ENCODE results near the gene CCL18.
"Not testable (repeated sequence)": the region's sequence is repeated elsewhere in the genome, so short reads cannot be mapped to it uniquely, and the experiment has no call there.

Gene CCL18, protein sequence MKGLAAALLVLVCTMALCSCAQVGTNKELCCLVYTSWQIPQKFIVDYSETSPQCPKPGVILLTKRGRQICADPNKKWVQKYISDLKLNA

DNA sequence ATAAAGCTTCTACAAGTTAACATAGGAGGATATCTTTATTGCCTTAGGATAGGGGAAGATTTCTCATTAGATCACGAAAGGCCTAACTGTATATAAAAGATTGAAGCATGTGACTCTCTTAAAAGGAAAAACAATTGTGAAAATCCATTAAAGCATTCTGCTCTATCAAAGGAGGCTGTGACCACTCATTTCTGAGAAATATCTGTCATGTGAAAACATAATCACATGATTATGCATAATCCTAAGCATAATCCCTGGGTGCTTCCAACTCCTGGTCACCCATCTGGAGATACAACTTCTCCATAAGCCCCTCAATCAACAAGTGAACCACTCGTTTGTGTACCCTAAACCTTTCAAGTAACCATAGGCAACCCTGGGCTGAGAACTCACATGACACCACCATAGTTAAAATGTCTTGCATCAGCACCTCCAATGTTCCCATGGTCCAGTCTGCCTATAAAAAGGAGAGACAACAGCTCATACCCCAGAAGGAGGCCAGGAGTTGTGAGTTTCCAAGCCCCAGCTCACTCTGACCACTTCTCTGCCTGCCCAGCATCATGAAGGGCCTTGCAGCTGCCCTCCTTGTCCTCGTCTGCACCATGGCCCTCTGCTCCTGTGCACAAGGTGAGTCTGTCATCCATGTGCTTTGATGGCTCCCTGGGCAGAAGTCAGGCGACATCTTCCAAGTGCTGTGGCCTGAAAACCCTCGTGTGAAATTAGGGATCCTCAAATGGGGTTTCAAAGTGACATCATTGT, at the start of gene CCL18:
TSS of gene CCL18 (plus strand) at position 487 of the 756 bp plus-strand sequence. CDS start at position 558, 71 bp downstream.
- no peak for DNase-seq

DNA sequence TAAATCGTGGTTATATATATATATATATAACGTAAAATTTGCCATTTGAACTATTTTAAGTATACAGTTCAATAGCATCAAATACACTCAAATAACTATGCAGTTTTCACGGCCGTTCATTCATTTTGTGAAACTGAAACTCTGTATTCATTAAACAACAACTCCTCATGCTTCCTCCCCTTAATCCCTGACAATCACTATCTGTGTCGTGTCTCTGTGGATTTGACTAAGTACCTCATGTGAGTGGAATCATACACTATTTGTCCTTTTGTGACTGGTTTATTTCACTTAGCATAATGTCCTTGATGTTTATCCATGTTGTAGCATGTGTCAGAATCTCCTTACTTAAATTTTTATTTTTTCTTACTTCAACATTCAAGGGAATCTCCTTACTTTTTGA, 49.1 kb upstream of the CCL18 start:
- no peak for DNase-seq

DNA sequence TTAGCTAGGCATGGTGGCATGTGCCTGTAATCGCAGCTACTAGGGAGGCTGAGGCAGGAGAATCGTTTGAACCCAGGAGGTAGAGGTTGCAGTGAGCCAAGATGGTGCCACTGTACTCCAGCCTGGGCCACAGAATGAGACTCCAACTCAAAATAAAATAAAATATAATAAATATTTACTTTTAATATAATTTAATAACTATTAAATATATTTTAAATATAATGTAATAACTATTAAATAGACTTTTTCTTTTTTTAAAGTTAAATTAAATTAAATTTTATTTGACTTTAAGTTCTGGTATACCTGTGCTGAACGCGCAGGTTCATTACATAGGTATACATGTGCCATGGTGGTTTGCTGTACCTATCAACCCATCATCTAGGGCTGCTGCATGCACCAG, 48.2 kb upstream of the CCL18 start:
- not testable (repeated sequence) for DNase-seq

DNA sequence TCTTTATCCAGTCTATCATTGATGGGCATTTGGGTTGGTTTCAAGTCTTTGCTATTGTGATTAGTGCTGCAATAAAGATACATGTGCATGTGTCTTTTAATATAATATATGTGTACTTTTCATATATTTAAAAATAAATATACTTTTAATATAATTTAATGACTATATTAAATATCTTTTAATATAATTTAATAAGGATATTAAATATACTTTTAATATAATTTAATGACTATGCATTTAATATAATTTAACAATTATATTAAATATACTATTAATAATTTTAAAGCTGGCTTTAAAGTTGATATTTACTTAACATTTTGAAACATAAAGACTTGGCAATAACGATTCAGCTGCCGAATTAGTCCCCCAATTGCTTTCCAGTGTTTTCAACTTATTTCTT, 47.5 kb upstream of the CCL18 start:
- DNase-seq: no peak

DNA sequence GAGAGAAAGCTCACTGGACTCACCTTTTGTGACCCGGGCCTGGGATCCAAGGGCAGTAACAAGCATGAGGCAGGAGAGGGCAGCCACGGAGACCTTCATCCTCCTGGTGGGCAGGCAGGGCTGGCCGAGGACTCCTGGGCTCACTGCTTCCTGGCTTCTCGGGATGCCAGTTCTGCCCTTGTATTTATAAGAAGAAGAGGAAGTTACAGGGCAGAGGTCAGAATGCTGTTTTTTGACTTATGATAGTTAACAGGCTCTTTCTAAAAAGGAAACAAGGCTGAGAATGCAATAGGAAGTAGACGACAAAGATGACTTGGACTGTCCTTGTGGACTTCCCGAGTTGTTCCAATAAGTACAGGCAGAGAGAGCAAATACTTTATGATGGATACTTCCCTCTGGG, 46.3 kb upstream of the CCL18 start, which contains the start of gene CCL23:
TSS of gene CCL23 (minus strand) at position 174 of the 400 bp plus-strand sequence. CDS start at position 99, 75 bp downstream.
- DNase-seq: no peak

DNA sequence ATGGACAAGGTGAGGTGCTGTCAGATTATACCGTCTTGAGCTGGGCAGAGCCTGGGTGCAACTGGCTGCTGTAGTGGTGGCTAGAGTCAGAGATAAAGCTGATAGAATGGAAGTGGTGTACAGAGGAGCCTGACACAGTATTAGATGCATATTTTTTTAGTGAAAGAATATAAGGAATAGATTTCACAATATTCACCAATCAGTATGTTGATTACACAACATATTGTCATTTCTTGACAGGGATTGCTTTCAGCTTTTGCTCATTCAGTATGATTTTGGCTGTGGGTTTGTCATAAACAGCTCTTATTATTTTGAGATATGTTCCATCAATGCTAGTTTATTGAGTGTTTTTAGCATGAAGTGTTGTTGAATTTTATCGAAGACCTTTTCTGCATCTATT, 44.6 kb upstream of the CCL18 start:
- no peak for DNase-seq

DNA sequence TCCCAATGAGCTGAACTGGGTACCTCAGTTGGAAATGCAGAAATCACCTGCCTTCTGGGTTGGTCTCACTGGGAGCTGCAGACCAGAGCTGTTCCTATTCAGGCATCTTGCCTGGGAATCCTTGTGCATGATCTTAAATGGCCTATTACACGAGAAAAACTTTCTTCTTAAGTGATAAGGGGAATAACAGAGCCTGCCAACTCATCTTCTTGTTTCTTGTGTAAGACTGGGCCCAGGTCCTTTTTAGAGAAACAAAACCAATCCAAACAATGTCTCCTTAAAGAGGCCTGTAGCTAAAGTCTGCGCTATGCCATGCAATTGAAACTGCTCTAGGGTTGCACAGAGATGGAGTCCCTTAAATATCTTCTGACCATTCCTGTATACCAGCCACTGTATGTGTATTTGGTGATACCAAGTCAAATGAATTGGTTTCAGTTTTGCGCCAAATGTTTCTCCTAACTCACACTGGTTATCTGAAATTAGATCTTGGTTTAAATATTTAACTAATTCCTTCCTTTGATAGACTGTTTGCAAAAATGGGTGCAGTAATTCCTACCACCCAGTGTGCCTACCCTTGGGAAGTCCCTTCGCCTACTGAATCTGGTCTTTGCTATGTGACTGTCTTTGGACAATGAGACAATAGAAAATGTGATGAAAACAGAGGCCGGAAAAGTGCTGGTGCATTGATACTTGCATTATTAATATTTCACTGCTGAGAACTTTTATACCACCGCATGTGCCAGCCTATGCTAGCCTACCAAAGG, 39.8 kb upstream of the CCL18 start:
- no peak for DNase-seq

DNA sequence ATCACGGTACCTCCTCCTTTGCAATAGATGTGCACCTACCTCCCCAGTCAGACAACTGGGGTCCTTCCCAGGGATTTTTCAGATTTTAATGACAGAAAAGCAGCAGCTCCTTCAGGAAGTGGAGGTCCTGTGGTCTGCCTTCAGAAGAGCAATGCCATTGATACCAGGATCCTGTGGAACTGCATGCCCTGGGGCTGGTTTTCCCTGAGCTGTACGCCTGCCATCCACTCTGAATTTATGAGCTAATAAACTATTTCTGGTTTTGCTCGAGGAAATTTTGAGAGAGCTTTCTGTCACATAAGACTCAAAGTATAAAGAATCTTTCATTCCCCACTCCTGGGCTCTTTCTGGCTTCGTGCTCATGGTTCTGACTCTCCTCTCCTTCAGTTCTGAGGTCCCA, 36.3 kb upstream of the CCL18 start:
- no peak for DNase-seq

DNA sequence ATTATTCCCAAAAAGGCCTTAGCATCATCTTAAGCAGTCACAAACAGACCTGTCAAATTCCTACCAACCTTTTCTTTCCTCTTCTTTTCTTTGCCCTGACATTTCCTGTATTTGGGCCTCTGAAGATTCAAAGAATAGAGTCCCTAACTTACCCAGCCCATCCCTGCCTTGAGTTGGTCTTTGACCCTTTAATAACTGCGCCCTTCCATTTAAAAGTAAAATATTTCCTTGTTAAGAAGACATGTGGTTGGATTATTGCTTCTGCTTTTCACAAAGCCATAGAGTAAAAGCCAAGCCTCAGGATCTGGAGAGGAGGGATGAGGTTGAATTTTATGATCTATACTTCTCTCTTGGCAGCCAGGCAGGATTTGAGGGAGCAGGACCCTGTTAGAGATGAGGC, 33.1 kb upstream of the CCL18 start:
- no peak for DNase-seq

DNA sequence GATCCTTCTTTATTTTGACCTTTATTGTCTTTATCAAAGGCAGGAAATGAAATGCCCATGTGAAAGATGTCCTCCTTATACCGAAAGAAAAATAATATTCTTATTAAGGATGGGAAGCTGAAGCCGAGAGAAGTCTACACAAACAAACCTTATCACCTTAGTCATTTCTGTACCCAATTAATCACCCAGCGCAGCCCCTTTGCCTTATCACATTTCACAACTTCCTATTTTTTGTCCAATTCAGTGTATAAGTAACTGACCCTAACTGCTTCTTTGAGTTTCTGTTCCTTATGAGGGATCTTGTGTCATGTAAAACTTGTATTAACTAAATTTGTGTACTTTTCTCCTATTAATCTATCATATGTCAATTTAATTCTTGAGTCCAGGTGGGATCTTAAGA, 29.9 kb upstream of the CCL18 start:
- no peak for DNase-seq

DNA sequence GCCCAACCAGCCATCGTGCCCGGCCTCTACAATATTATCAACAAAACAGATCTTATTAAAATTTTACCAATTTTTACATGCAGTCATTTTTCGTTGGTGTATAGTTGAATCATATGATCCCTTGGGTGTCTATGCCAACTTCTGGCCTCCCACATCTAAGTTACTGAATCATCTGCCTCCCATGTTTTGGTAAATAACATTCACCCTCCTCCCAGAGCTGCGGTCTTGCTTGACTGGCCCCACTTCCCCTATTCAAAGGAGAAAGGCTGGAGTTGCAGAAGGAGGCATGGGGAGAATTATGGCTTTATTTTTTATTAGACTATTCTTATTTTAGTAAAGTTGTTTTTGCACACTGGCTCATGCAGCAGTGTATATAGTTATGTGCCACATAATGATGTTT, 27.8 kb upstream of the CCL18 start:
- DNase-seq: no peak

DNA sequence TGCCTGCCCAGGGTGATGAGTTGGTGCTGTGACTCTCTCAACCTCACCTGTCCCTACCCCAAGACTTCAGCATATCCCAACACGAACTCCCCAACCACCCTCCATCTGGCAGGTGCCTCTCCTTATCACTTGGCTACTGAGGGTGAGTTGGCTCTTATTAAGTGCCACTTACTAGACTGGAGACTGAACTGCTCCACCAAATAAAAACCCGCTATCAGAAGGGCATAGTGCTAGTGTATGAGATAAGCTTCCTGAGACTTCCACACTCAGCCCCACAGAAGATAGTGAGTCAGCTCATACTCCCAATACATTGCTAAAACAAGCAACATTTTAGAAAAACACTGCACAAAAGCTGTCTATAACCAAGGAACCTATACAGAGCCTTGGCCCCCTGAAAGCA, 16.0 kb upstream of the CCL18 start:
- no peak for DNase-seq

DNA sequence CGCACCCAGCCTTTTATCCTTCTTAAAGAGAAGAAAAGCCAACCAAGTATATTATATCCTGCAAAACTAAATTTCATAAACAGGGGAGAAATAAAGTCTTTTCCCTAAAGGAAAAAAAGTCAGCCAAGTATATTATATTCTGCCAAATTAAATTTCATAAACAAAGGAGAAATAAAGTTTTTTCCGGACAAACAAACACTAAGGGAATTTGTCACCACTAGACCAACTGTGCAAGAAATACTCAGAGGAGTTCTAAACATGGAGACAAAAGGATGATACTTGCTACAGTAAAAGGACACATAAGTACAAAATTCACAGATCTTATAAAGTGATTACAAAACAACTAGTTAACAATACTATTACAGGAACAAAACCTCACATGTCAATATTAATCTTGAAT, 14.4 kb upstream of the CCL18 start:
- DNase-seq: no peak

DNA sequence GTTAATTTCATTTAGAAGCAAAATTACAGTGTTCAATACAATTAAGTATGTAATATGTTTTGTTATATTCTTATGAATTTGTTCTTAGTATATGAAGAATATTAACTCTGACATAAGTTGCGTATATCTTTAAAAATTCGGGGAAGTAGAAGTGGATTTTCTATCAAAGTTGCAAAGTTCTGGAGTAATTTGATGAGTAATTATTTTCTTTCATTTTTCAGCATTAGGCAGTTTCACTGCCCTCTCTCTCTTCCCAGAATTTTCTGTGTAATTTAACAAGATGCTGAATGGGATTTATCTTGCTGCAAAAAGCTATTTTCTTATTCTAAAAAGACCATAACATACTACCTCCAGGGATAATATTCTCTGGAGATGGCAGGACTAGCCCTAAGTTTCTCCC, 8.9 kb upstream of the CCL18 start:
- no peak for DNase-seq

DNA sequence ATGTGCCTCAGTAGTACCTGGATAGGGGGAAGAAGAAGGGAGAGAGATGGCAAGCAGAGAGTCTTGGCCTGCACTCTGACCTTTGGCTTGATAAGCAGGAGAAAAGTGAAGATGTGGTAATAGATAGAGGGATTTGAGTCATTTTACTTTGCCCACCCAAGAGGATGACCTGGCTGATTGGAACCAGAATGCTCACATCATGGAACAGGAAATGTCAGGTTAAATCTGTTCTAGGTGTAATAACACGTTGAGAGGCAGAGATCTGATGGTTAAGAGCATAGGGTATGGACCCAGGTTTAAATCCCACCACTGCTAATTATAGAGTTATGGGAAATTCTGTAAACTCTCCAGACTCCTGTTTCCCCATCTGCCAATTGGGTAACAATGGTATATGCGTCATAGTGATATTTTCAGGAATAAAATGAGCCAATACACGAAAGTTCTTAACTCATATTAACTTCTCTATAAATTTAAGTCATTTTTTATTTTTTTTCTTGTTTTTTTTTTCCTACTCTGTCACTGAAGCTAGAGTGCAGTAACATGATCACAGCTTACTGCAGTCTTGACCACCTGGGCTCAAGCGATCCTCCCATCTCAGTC, 8.1 kb upstream of the CCL18 start:
- DNase-seq: no peak

DNA sequence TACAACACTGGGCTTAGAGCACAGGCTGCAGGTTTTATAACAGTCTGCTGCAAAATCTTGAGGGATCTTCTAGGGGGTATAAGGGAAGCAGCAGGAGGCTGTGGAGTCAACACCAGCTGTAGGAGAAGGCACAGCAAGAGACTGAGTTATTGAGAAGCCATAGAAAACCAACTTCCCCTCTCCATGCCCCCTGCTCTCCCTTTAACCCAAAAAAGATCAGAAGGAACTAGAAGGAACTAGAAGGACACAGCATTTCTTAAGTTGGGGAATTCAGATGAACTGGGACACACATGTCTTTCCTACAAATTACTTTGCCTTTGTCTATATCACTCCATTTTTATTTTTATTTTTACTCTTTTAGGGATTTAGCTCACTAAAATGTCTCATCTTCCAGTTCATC, 6.2 kb upstream of the CCL18 start:
- no peak for DNase-seq

DNA sequence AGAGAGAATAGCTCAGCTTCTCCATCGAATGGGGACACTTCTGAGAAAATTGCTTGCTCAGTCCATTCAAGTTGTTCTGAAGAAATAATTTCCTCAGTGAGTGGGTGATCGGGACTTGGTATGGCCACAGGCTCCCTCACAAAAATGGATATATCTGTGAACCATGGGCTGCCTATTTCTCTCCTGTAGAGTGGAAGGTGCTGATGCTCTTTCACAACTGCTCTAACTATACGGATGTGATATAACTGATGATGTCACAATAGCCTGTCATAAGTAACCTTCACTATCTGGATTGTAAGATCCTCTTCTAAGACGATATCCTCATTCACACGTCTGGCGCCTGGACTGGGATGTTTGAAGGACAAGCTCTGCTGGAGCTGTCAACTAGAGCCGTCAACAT, 4.7 kb upstream of the CCL18 start:
- no peak for DNase-seq

DNA sequence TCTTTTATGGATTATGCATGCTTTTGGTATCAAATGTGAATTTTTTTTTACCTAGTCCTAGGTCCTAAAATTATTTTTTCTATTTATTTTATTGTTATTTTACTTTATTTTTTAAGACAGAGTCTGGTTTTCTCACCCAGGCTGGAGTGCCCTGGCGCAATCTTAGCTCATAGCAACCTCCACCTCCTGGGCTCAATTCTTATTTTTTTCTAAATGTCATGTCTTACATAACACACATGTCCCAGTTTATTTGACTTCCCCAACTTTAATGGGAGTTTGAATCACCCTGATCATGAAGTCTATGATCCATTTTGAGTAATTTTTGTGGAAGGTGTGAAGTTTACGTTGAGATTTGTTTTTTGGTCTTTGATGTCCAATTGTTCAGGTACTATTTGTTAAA, 3.3 kb upstream of the CCL18 start:
- DNase-seq: no peak

DNA sequence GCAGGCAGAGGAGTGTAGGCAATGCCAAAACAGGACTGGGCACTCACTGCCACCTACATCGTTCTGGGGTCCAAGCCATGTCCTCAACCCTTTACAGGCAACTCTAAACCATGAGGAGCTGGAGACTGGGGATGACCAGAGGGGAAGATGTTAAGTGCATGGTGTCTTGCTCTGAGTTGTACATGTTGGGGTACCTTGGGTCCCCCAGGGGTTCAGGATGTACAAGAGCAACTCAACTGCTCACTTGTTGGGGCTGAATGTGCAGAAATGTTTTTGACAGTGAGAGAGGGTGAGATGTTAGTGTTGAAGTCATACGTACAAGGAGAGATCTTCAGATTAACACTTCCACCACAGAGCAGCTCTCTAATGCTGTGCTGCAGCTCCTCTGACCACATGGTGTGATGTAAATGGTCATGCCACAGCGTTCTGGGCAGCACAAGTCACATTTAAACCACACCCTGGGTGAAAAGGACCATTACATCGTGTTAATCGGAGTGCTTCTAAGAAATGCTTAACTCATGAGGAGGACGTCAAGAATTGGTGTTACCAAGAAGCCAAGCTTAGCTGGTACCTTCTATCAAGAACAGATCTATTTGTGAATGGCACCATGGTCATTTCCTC, 2.4 kb downstream of the CCL18 start:
- DNase-seq: no peak

DNA sequence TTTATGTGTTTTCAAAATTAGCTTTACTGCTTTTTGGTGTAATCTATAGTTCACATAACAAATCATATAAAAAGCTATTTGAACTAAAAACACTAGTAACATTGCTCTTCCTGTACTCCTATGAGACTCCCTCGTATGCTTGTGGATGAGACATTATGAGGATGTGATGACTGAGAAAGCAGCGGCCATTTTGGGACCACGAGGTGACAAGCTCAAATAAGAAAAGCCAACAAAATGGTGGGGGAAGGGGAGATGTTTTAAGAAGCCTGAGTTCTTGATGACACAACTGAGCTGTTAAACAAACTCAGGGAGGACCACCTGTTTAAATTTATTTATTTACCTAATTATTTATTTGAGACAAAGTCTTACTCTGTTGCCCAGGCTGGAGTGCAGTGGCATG, 4.5 kb downstream of the CCL18 start:
- DNase-seq: no peak

DNA sequence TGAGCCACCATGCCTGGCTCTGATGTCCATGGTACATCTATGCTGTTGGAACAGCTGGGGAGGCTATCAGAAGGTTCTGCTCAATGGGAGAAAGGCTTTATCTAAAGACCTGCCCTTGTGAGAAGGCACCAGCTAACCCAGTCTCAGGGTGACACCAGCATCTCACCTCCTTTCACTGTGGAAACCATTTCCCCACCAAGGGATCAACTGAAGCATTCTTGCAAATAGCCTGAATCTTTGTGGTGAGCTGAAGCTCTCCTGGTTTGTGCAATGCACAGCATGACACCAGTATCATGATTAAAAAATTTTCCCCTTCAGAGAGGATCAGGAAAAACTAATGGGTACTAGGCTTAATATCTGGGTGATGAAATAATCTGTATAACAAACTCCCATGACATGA, 5.1 kb downstream of the CCL18 start:
- DNase-seq: no peak

DNA sequence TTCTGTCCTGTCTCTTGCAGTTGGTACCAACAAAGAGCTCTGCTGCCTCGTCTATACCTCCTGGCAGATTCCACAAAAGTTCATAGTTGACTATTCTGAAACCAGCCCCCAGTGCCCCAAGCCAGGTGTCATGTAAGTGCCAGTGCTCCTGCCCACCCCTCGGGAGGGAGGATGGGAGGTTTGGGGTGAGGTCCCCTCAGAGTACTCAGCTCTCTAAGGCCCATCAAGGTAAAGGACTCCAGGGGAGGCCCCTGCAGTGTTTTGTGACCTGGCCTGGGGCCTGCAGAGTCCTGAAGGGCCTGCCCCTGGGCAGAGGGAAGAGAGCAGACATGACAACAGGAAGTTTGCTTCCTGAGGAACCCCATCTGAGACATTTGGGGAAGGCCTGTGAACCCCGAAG, 6.4 kb downstream of the CCL18 start:
- no peak for DNase-seq

DNA sequence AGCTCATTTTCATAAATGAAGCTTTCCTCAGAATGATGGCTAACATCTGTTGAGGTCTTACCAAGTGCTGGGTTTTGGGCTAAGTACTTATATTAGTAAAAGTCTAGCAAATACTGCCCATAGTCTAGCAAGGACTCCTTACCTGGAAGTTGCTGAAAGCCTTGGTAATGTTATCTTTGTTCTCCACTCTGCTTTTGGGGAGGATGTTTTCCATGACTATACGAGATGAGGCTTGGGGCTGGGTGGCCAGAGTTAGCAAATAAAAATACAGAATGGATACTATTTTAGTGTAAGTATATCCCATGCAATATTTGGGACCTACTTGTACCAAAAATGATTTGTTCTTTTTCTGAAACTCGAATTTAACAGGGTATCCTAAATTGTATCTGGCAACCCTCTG, 7.7 kb downstream of the CCL18 start:
- DNase-seq: no peak
